Fibroblast of lung (primary cell): Measurements from ENCODE around the gene MPP3.

Experiments
- EZH2 ChIP-seq: IDR thresholded peaks from 2 replicates; pipeline ENCODE4 v1.5.1; 2012; ENCODE audit warnings: low read length, control low read depth, mild to moderate bottlenecking; ENCODE audit errors: missing control alignments
- TF ChIP-seq, protein P1 (sequence below), 2 donors: IDR thresholded peaks in 1 of 2; conservative IDR thresholded peaks in 1 of 2; 1 replicate in 1 of 2; 2 replicates in 1 of 2; pipeline ENCODE4 v1.5.1; 2011 to 2012; ENCODE audit warnings: low read length in 2 of 2, control low read depth in 1 of 2, inconsistent platforms in 1 of 2, low read depth in 1 of 2, mild to moderate bottlenecking in 1 of 2

DNA sequence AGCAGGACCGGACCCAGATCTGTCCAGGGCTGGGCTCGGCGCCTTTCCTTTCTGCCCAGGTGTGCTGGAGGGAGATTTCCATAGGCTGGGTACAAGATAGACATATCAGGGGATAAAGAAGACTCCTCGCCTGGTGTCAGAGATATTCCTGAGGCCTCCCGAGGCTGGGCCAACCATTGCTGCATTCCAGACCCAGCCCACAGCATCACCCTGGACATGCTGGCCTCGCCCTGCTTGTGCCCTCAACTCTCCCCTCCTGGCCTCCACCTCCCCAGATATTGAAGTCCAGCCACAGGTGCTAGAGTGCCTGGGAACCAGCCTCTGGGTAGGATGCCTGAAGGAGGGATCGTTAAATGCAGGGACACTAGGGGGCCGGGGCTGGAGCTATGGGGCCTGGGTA, 16.2 kb upstream of the MPP3 start:
- TF ChIP-seq, protein P1, sequence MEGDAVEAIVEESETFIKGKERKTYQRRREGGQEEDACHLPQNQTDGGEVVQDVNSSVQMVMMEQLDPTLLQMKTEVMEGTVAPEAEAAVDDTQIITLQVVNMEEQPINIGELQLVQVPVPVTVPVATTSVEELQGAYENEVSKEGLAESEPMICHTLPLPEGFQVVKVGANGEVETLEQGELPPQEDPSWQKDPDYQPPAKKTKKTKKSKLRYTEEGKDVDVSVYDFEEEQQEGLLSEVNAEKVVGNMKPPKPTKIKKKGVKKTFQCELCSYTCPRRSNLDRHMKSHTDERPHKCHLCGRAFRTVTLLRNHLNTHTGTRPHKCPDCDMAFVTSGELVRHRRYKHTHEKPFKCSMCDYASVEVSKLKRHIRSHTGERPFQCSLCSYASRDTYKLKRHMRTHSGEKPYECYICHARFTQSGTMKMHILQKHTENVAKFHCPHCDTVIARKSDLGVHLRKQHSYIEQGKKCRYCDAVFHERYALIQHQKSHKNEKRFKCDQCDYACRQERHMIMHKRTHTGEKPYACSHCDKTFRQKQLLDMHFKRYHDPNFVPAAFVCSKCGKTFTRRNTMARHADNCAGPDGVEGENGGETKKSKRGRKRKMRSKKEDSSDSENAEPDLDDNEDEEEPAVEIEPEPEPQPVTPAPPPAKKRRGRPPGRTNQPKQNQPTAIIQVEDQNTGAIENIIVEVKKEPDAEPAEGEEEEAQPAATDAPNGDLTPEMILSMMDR (conservative IDR thresholded peaks at IDR 0.05 in 1 of 2, IDR thresholded peaks at IDR 0.05 in 1 of 2; ENCODE audit: low read depth in 1 of 2, low read length in 2 of 2) = no peak
- TF ChIP-seq EZH2 = no peak
